A549 treated with AZD2906 at 1 μM for 4 hours (cell line): ENCODE measurements around the gene PLEKHA8. TPM values are rescaled to one million over a fixed set of nuclear protein-coding genes. Genes with fewer than 3 reads are reported as not detected.

ENCODE experiments used
- total RNA-seq: library from RNA; stranded (reverse); fragments of 200-300 nt; extraction: Qiagen RNA extraction; gene quantifications from 5 replicates; pipeline ENCODE4 v1.2.3, GENCODE V29; 2022

PLEKHA8 gene
- 5.0 to 6.0 TPM (median 5.5 TPM) in 5 replicates for total RNA-seq

GRCh38 chr7:30028216-30028748 is at the start of gene PLEKHA8:
Gene PLEKHA8, plus strand, starts transcription at chr7:30028412. Its CDS starts 351 bp downstream, at chr7:30028763.

GRCh38 chr7:29989257-29989995 is 38.8 kb upstream of the PLEKHA8 start, which contains the start of gene SCRN1:
Gene SCRN1, minus strand, starts transcription at chr7:29989801. Its CDS starts 20,734 bp downstream, at chr7:29969067.

DNA sequence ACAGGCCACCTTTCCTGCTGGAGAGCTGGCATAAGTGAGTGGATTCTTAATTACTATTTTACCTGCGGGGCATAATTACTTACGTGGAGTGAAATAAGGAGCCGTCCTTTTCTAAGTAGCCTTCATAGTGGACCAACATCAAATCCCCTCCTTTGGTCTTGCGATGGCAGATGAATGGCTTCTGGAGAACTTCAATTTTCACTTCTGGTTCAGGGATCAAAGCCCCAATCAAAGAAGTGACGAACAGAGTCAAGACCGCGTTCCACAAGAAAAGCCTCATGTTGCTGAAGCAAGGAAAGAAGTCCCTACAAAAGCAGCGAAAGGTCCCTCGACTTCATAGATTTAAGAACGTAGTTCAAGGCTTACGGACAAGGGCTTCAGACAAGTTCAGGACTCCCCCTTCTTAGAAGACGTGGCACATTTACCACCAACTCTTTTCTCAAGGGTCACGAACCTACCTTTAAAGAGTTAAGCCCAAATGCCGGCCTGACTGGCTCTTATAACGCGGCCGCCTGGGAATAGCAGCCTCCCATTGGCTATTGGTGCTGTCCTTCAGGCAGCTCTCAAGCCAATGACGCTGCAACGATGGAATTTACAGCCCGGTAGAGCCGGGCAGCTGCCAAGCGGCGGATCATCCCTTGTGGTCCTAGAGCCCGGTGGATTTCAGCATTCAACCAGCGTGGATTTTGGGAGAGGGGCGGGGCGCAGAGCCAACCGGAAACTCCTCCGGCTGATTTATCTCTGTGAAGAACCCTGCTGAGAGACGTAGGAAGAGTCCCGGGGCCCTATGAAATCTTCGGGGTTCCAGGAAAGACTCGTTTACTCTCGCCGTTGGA is 1.8 kb upstream of the PLEKHA8 start, which contains the start of gene FKBP14:
FKBP14 (minus strand) TSS at position 474 of the 836 bp plus-strand sequence; CDS start at position 280, 194 bp downstream.

DNA sequence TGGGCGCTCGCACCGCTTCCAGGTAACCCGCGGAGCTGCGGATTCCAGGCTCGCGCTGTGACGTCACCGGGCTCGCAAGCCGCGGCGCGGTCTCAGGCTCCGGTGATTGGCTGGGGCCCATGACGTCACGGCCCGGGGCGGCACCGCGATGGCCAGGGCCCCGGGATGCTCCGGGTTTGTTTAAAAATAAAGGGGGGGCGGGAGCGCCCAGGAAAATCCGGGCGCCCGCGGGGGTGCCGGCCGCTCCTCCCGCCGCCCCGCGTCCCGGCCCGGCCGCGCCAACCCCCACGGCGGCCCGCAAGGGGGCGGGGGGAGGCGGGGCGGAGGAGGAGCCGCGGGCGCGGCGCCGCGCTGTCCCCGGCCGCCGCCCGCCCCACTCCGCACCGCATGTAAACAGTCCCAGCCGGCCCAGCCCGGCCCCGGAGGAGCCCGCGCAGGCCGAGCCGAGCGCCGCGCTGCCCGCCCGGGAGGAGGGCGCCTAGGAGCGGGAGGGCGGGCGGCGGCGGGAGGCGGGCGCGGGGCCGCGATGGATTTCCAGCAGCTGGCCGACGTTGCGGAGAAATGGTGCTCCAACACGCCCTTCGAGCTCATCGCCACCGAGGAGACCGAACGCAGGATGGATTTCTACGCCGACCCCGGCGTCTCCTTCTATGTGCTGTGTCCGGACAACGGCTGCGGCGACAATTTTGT is 106.5 kb downstream of the PLEKHA8 start, which contains the start of gene MTURN:
MTURN (plus strand) TSS at position 376 of the 690 bp plus-strand sequence; CDS start at position 527, 151 bp downstream.

Other genes starting within 250 kb of the PLEKHA8 start
- 0.41 to 0.56 TPM (median 0.48 TPM) in 5 replicates for gene WIPF3, start 221.9 kb upstream of the PLEKHA8 start, total RNA-seq
- 46.8 to 65.5 TPM (median 55.4 TPM) in 5 replicates for gene SCRN1, start 38.6 kb upstream of the PLEKHA8 start, total RNA-seq
- gene FKBP14, start 1.7 kb upstream of the PLEKHA8 start, total RNA-seq, result 5.3 to 10.0 TPM (median 7.5 TPM) in 5 replicates
- gene MTURN, start 106.6 kb downstream of the PLEKHA8 start, total RNA-seq, result 5.8 to 7.0 TPM (median 6.9 TPM) in 5 replicates